Measurements from ENCODE around the gene TM4SF4. TPM values are rescaled to one million over a fixed set of nuclear protein-coding genes. Genes with fewer than 3 reads are reported as not detected.

TM4SF4 gene
- total and polyA plus RNA-seq, 2 experiments from 2014 or later: not detected

- TF ChIP-seq ZNF462 (CRISPR knock-in tag; IDR thresholded peaks at IDR 0.05): no peak
- no peak for TF ChIP-seq EZH2phosphoT487 (IDR thresholded peaks at IDR 0.05; ENCODE audit: unreplicated experiment)
- no peak for TF ChIP-seq JUNB (IDR thresholded peaks at IDR 0.05; ENCODE audit: unreplicated experiment)
- no peak for TF ChIP-seq STAT1 (IDR thresholded peaks at IDR 0.05; ENCODE audit: unreplicated experiment)
- no peak for TF ChIP-seq ZNF331 (CRISPR knock-in tag; IDR thresholded peaks at IDR 0.05; ENCODE audit: low read depth)
- TF ChIP-seq NANOG (IDR thresholded peaks at IDR 0.05; ENCODE audit: borderline replicate concordance): no peak
- TF ChIP-seq CREB1 (CRISPR knock-in tag; IDR thresholded peaks at IDR 0.05; ENCODE audit: low read depth): no peak
- TF ChIP-seq CTCF (conservative IDR thresholded peaks at IDR 0.05; ENCODE audit: low read depth in 2 of 2): no peak
- TF ChIP-seq EZH2 (IDR thresholded peaks at IDR 0.05; ENCODE audit: low read depth, unreplicated experiment): no peak
- no peak for TF ChIP-seq POLR2AphosphoS5 (IDR thresholded peaks at IDR 0.05; ENCODE audit: low read depth)
Measured at GRCh38 chr3:149462581-149463011, 11.9 kb upstream of the TM4SF4 start (continued).

Measured in GM23338 (cell line).